Right lobe of liver (tissue), 6 donors: ENCODE data around the gene TMEM247. TPM values are rescaled to one million over a fixed set of nuclear protein-coding genes. Genes with fewer than 3 reads are reported as not detected.
A peak's percentile ranks its signal among the peaks of the same experiment; 100 is the strongest.

Experiments
- ATAC-seq, 4 donors: fragments of 200-7000 bp; cut with Tn5 transposase; one replicate each; pipeline ENCODE4 v1.9.1; 2020; ENCODE audit warnings: mild to moderate bottlenecking in 4 of 4, moderate library complexity in 4 of 4
- DNase-seq, 3 donors: peaks; one replicate each; pipeline ENCODE4 v3.0.0-alpha.2; 2020
- H3K27ac ChIP-seq, 3 donors: fragments of 200-600 bp; one replicate each; pipeline ENCODE4 v1.8.0; 2022
- H3K27me3 ChIP-seq, 2 donors: fragments of 200-600 bp; one replicate each; pipeline ENCODE4 v1.8.0; 2022
- H3K36me3 ChIP-seq, 4 donors: fragments of 200-600 bp; sonication (generic) in 1 of 4; one replicate each; pipeline versions ENCODE4 v1.5.1 to v1.8.0; 2017 to 2022; ENCODE audit warnings: control low read depth in 1 of 4
- H3K4me1 ChIP-seq, 4 donors: fragments of 200-600 bp; sonication (generic) in 1 of 4; one replicate each; pipeline versions ENCODE4 v1.5.1 to v1.8.0; 2017 to 2022; ENCODE audit warnings: control low read depth in 1 of 4
- H3K4me3 ChIP-seq, 3 donors: fragments of 200-600 bp; one replicate each; pipeline ENCODE4 v1.8.0; 2022
- H3K9me3 ChIP-seq, 4 donors: fragments of 200-600 bp; sonication (generic) in 1 of 4; one replicate each; pipeline versions ENCODE4 v1.5.1 to v1.8.0; 2017 to 2022; ENCODE audit warnings: control low read depth in 1 of 4
- POLR2A ChIP-seq: fragments of 450-650 bp; IDR thresholded peaks from one replicate; pipeline ENCODE4 v1.6.1; 2017; ENCODE audit warnings: antibody characterized with exemption, mild to moderate bottlenecking
- WGBS: methylation state at CpG from one replicate; pipeline ENCODE4 v1.1.6; 2018; ENCODE audit warnings: low coverage, low lambda C conversion rate; ENCODE audit not compliant: insufficient coverage; ENCODE audit errors: missing lambda C conversion rate; 5-methylcytosine and 5-hydroxymethylcytosine counted together
- intact Hi-C, 2 donors: fragments of 100-400 bp; cut with DNase I; formaldehyde crosslinking; loops; one replicate each; pipeline versions ENCODE4 v1.11.2 to v1.14.1; 2022
- total RNA-seq, 6 experiments: library from RNA; depleted of rRNA in 2 of 6; stranded (reverse); fragments of >200 nt in 2 of 6; fragmentation: NEBNext Ultra II Directional in 3 of 6; extraction: Animal tissue kit (Norgen Biotek cat#: 25700) in 3 of 6; gene quantifications; one replicate each; pipeline versions ENCODE4 v1.1.0 to v1.2.4, GENCODE V29; 2016 to 2023
- TF ChIP-seq, protein P1 (sequence below), 4 donors: fragments of 200-600 bp in 3 of 4; fragments of 450-650 bp in 1 of 4; IDR thresholded peaks; one replicate each; pipeline versions ENCODE4 v1.5.1 to v1.8.0; 2016 to 2022; ENCODE audit warnings: antibody characterized with exemption in 4 of 4, mild to moderate bottlenecking in 2 of 4
- donor health status: DM: no; HTN: yes; CAD: no.
- donor health status: DM: no; HTN: no; CAD: no.
- donor health status: DM: no; HTN: no; CAD: no.
- donor health status: DM: no; HTN: yes; CAD: no.
- donor health status: DM: no; HTN: yes; CAD: no.

The TMEM247 gene
- total RNA-seq, 6 experiments from 2014 or later = not detected

DNA sequence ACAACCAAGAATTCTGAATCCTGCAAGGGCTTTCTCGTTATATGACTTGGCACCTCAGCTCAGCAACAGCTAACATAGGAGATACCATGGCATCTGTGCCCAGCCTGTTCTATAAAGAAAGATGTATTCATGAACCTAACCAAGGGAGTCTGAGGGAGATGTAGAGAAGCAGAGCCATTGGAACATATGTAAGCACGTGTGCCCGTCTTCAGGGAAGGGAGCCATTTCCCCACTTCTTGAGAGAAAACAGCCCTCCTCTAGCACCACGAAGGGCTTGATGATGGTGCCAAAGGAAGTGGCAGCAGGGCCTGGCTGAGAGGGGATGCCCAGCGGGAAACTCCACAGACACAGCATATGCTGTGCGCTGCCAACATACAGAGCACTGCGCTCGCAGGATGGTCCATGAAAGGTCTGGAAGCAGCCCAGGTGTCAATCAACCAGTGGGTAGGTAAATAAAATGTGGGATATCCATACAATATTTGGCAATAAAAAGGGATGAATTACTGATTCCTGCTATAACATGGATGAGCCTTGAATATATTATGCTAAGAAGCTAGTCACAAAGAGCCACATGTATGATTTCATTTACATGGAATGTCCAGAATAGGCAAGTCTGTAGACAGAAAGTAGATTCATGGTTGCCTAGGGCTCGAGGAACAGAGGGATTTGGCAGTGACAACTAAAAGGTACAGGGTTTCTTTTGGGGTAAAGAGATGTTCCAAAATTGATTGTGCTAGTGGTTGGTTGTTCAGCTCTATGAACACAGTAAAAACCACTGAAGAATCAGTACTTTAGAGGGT, 16.1 kb downstream of the TMEM247 start:
- H3K36me3 ChIP-seq = no peaks in the 10 kb centered on the region
- no peak for DNase-seq
- H3K4me3 ChIP-seq = no peak overlapping the region
- ATAC-seq = no peak
- no peak overlapping the region for H3K27ac ChIP-seq
- no peak for TF ChIP-seq POLR2A
- TF ChIP-seq, protein P1, sequence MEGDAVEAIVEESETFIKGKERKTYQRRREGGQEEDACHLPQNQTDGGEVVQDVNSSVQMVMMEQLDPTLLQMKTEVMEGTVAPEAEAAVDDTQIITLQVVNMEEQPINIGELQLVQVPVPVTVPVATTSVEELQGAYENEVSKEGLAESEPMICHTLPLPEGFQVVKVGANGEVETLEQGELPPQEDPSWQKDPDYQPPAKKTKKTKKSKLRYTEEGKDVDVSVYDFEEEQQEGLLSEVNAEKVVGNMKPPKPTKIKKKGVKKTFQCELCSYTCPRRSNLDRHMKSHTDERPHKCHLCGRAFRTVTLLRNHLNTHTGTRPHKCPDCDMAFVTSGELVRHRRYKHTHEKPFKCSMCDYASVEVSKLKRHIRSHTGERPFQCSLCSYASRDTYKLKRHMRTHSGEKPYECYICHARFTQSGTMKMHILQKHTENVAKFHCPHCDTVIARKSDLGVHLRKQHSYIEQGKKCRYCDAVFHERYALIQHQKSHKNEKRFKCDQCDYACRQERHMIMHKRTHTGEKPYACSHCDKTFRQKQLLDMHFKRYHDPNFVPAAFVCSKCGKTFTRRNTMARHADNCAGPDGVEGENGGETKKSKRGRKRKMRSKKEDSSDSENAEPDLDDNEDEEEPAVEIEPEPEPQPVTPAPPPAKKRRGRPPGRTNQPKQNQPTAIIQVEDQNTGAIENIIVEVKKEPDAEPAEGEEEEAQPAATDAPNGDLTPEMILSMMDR (IDR thresholded peaks at IDR 0.05) = no peak
- H3K9me3 ChIP-seq = no peaks in the 10 kb centered on the region
- H3K27me3 ChIP-seq = no peaks in the 10 kb centered on the region
- no peaks in the 10 kb centered on the region for H3K4me1 ChIP-seq
- WGBS = 88% methylated on average over 8 of the region's 9 CpGs
- intact Hi-C loops = no loop called here

DNA sequence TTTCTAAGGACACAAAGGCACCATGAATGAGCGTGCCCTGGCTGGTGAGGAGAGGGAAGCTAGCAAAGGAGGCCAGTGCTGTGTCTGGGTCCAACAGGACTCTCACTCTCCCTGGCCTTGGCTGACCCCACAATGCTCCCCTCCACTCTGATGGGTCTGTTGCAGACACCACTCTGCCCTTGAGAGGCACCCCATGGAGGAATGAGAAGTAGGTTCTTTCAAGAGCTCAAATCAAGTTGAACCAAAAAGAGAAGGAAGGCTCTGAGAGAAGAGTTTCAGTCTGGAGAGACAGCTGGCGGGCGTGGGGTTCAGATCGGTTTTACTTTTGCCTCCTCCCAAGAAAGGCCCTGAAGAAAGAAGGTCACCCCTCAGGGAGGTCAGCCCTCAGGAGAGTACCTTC, 18.4 kb downstream of the TMEM247 start:
- H3K27me3 ChIP-seq = no peaks in the 10 kb centered on the region
- DNase-seq = no peak
- TF ChIP-seq, protein P1 (IDR thresholded peaks at IDR 0.05) = no peak
- TF ChIP-seq POLR2A = no peak
- WGBS = 86% methylated on average over 4 of the region's 4 CpGs
- no peaks in the 10 kb centered on the region for H3K36me3 ChIP-seq
- H3K4me3 ChIP-seq = no peak overlapping the region
- H3K4me1 ChIP-seq = no peaks in the 10 kb centered on the region
- H3K9me3 ChIP-seq = no peaks in the 10 kb centered on the region
- peak in 1 of 4 donors; percentile 7 for ATAC-seq
- intact Hi-C loops = no loop called here
- no peak overlapping the region for H3K27ac ChIP-seq

DNA sequence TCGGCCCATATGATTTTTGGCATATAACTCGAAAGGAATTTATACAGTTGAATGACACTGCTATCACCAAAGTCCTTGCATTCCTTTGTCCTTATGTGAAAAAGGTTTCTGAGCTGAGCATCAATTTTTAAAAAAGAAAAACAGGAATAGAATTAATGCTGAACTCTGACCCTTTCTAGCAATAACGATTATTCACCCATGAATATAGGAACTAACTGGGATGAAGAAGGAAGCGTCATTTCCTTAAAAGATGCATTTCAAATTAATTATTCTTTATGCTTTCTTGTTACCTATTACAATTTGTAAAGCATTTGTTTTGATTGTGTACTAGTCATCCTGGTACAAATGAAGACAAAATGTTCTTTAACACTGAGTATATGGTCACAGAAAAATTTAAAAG, 19.3 kb downstream of the TMEM247 start:
- no peaks in the 10 kb centered on the region for H3K9me3 ChIP-seq
- no peak overlapping the region for H3K4me3 ChIP-seq
- H3K4me1 ChIP-seq = no peaks in the 10 kb centered on the region
- no peak overlapping the region for H3K27ac ChIP-seq
- no peak for ATAC-seq
- DNase-seq = no peak
- no peaks in the 10 kb centered on the region for H3K36me3 ChIP-seq
- TF ChIP-seq, protein P1 (IDR thresholded peaks at IDR 0.05) = no peak
- no peak for TF ChIP-seq POLR2A
- no peaks in the 10 kb centered on the region for H3K27me3 ChIP-seq
- WGBS = 58% methylated on average over 4 of the region's 4 CpGs
- intact Hi-C loops = no loop called here

DNA sequence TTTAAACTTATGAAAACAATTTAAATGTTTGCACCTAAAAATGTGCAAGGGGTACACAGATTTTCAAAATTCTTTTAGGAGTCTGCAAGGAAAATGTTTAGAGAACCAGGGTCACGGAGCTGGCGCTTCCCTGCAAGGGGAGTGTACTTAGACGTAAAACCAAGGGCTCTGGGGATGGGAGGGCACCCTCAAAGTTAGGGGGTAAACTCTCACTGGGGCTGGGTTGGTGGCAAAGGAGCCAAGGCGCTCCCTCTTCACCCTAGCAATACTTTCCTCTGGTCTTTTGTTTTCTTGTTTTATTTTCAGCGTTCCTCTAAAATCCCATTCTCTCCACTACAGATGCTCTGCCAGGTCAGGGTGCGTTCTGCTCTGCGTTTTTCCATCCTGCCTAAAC, 20.0 kb downstream of the TMEM247 start:
- no peaks in the 10 kb centered on the region for H3K27me3 ChIP-seq
- peak overlapping the region; percentile 38 to 60 (median 56) for H3K4me3 ChIP-seq
- WGBS = 20% methylated on average over 7 of the region's 7 CpGs
- no peaks in the 10 kb centered on the region for H3K36me3 ChIP-seq
- H3K4me1 ChIP-seq = no peaks in the 10 kb centered on the region
- peak overlapping the region; percentile 41 to 82 (median 69) for H3K27ac ChIP-seq
- intact Hi-C loops = no loop called here
- no peaks in the 10 kb centered on the region for H3K9me3 ChIP-seq
- TF ChIP-seq POLR2A = no peak
- TF ChIP-seq, protein P1 (IDR thresholded peaks at IDR 0.05) = no peak
- DNase-seq (no peak), ATAC-seq (no peak)
